Colonic mucosa (tissue), 4 donors: ENCODE results near the gene ACO2. TPM values are rescaled to one million over a fixed set of nuclear protein-coding genes. Genes with fewer than 3 reads are reported as not detected.

ENCODE experiments used
- DNase-seq: peaks from one replicate; pipeline ENCODE4 v3.0.0-alpha.2; 2020
- H3K27ac ChIP-seq: fragments of 200-600 bp; one replicate; pipeline ENCODE4 v1.8.0; 2021
- H3K27me3 ChIP-seq: fragments of 200-600 bp; one replicate; pipeline ENCODE4 v1.8.0; 2021
- H3K36me3 ChIP-seq: fragments of 200-600 bp; one replicate; pipeline ENCODE4 v1.8.0; 2021
- H3K4me1 ChIP-seq: fragments of 200-600 bp; one replicate; pipeline ENCODE4 v1.8.0; 2021; ENCODE audit warnings: mild to moderate bottlenecking
- H3K4me3 ChIP-seq: fragments of 200-600 bp; one replicate; pipeline ENCODE4 v1.8.0; 2021
- H3K9ac ChIP-seq, 2 donors: one replicate each; pipeline ENCODE4 v1.7.0; 2013; ENCODE audit warnings: control low read depth in 2 of 2, low read depth in 2 of 2, low read length in 2 of 2
- H3K9me3 ChIP-seq: fragments of 200-600 bp; one replicate; pipeline ENCODE4 v1.8.0; 2021
- intact Hi-C: fragments of 100-400 bp; cut with DNase I; formaldehyde crosslinking; loops from one replicate; pipeline ENCODE4 v1.14.1; 2022
- total RNA-seq, 2 donors: library from RNA; stranded (reverse); fragmentation: NEBNext Ultra II Directional in 1 of 2; extraction: Animal tissue kit (Norgen Biotek cat#: 25700) in 1 of 2; gene quantifications; one replicate each; pipeline ENCODE4 v1.2.1, GENCODE V29; 2021
- TF ChIP-seq, protein P1 (sequence below): fragments of 200-600 bp; IDR thresholded peaks from one replicate; pipeline ENCODE4 v1.8.0; 2022; ENCODE audit warnings: antibody characterized with exemption, mild to moderate bottlenecking
- donor health status: healthy.
- donor health status: DM: no; HTN: no; CAD: no.
- donor health status: DM: no; HTN: no; CAD: no.

ACO2 gene
- total RNA-seq, 2 donors from 2014 or later = 254 to 268 TPM

DNA sequence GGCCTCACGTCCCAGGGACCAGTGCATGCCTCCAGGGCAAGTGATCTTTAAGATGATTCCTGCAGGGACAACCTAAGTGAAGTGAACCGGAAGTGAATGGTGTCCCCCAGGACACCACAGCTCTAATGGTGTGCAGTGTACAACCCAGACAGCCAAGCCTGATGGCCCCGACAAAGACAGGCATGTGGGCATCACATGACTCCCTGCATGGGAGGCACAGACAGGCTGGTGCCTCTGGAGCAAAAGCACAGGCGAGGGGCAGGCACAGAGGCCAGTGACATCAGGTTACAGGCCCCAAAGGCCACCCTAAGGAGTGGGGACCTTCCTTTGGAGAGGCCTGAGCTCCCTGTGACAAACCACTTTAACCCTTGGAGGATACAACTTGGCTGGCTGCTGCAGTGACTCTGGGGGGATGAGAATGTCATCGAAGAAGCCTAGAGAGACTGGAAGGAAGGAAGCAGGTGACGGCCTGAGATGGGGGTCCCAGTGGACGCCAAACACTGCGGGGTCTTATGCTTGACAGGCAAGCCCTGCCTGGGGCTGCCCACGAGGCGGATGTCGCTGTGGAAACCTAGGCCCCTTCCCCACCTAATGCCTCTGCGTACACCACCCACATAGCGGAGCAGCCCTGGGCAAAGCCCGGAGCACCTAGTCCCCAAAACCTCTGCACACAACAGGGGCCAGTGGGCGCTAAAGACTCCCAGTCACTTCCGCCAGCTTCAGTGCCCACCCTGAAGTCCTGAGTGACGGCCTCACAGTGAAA lies 63.0 kb downstream of the ACO2 start:
- peaks cover 29% of the 10 kb centered on the region for H3K36me3 ChIP-seq
- no peaks in the 10 kb centered on the region for H3K27me3 ChIP-seq
- TF ChIP-seq, protein P1, sequence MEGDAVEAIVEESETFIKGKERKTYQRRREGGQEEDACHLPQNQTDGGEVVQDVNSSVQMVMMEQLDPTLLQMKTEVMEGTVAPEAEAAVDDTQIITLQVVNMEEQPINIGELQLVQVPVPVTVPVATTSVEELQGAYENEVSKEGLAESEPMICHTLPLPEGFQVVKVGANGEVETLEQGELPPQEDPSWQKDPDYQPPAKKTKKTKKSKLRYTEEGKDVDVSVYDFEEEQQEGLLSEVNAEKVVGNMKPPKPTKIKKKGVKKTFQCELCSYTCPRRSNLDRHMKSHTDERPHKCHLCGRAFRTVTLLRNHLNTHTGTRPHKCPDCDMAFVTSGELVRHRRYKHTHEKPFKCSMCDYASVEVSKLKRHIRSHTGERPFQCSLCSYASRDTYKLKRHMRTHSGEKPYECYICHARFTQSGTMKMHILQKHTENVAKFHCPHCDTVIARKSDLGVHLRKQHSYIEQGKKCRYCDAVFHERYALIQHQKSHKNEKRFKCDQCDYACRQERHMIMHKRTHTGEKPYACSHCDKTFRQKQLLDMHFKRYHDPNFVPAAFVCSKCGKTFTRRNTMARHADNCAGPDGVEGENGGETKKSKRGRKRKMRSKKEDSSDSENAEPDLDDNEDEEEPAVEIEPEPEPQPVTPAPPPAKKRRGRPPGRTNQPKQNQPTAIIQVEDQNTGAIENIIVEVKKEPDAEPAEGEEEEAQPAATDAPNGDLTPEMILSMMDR = no peak
- H3K4me3 ChIP-seq = no peak overlapping the region
- H3K4me1 ChIP-seq = no peaks in the 10 kb centered on the region
- no peak for DNase-seq
- intact Hi-C loops = loop anchor here (5.0 kb wide), 1 partner anchor 130 kb away; no protein-coding TSS in a partner anchor
- H3K9me3 ChIP-seq = no peaks in the 10 kb centered on the region
- H3K9ac ChIP-seq = no peak overlapping the region
- H3K27ac ChIP-seq = no peak overlapping the region

DNA sequence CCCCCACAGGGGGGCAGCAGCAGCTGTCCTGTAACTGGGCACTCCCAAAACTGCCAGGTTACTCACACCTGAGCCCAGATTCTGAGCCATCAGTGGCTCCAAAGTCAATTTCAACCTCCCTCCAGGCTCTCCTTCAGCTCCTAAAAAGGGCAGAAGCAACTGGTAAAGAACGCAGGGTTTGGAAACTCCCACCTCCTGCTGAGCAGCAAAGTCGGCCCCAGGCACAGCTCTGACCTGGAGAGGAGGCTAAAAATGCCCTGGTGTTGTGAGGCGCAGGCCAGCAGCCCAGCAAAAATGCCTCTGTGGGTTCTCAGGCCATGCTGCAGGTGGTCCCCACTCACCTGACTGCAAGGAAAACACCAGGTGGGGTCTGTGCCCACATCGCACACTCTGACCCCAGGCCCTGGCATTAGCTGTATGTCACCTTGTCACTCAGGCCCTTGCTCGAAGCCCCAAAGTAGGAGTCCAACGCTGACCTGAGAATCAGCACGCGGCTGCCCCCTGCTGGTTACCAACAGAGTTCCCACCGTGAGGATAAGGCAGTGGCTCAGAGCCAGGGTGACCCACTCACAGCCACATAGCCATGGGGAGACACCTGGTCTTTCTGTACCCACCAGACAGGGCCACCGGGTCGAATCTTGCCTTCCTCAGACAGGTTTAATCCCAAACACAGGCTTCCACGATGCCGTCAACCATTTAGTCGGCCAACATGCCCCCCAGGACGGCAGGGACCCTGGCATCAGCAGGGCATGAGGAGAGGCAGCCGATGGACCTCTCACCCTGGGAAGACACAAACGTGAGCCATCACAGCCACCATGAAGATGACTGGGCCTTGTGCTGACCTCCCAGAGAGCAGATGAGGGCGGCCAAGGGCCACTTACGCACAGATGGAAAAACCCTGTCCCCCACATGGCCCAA lies 64.2 kb downstream of the ACO2 start:
- H3K36me3 ChIP-seq = peaks cover 18% of the 10 kb centered on the region
- no peak overlapping the region for H3K9ac ChIP-seq
- peak; percentile 78 for DNase-seq
- H3K4me1 ChIP-seq = no peaks in the 10 kb centered on the region
- intact Hi-C loops = loop anchor here (5.0 kb wide), 1 partner anchor 131 kb away; no protein-coding TSS in a partner anchor
- no peak overlapping the region for H3K4me3 ChIP-seq
- H3K27me3 ChIP-seq = no peaks in the 10 kb centered on the region
- no peak overlapping the region for H3K27ac ChIP-seq
- TF ChIP-seq, protein P1 = peak; percentile 85
- H3K9me3 ChIP-seq = no peaks in the 10 kb centered on the region

DNA sequence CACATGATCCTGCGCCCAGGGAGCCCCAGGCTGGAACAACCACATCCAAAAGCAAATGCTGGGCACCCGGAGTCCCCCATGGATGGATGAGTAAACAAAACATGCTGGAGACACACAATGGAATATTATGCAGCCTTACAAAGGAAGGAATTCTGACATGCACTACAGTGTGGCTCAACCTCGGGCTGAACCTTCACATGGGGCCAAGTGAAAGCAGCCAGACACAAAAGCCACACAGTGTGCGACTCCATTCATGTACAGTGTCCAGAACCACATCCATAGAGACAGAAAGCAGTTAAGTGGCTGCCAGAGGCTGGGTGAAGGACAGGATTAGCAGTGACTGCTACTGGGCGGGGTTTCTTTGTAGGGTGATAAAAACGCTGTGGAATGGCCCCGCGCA lies 65.3 kb downstream of the ACO2 start:
- no peaks in the 10 kb centered on the region for H3K9me3 ChIP-seq
- H3K27ac ChIP-seq = no peak overlapping the region
- intact Hi-C loops = loop anchor here (5.0 kb wide), 1 partner anchor 132 kb away; no protein-coding TSS in a partner anchor
- H3K4me3 ChIP-seq = no peak overlapping the region
- DNase-seq = no peak
- H3K4me1 ChIP-seq = no peaks in the 10 kb centered on the region
- H3K27me3 ChIP-seq = no peaks in the 10 kb centered on the region
- TF ChIP-seq, protein P1 = no peak
- H3K9ac ChIP-seq = no peak overlapping the region
- H3K36me3 ChIP-seq = peaks cover 11% of the 10 kb centered on the region

DNA sequence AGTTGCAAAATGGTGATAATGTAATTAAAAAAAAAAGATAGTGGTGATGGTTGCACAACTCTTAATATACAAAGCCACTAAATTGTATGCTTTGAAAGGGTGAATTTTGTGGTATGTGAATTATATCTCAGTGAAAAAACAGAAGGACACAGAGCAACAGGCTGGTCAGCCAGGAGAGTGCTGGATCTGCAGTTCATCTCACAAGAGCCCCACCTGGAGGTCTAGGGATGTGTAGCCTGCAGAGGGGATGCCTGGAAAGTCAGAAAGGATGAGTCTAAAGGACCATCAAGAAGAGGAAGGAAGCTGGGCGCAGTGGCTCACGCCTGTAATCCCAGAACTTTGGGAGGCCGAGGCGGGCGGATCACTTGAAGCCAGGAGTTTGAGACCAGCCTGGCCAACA lies 66.3 kb downstream of the ACO2 start:
- no peaks in the 10 kb centered on the region for H3K27me3 ChIP-seq
- TF ChIP-seq, protein P1 = no peak
- peaks cover 9% of the 10 kb centered on the region for H3K36me3 ChIP-seq
- no peaks in the 10 kb centered on the region for H3K4me1 ChIP-seq
- no peak overlapping the region for H3K4me3 ChIP-seq
- DNase-seq = no peak
- intact Hi-C loops = no loop called here
- no peak overlapping the region for H3K9ac ChIP-seq
- H3K27ac ChIP-seq = no peak overlapping the region
- no peaks in the 10 kb centered on the region for H3K9me3 ChIP-seq

DNA sequence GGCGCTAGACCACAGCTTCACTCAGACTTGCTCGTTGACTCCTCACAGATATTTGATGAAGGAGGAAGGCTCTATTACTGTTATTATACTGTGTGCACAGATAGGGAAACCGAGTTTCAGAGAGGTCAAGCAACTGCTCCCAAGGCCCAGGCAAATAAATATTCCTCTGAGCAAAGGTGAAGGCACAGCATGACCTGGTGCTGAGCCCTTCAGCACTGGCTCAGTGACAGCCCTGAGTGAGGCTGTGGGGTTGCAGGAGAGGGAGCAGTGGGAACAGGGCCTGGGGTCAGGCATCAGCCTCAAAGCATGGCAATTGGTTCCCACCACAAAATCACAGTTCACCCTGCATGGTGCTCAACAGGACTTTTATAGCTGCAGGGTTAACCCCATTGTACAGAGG lies 68.3 kb downstream of the ACO2 start:
- no peaks in the 10 kb centered on the region for H3K4me1 ChIP-seq
- no peaks in the 10 kb centered on the region for H3K27me3 ChIP-seq
- no peak overlapping the region for H3K27ac ChIP-seq
- intact Hi-C loops = no loop called here
- TF ChIP-seq, protein P1 = no peak
- no peak overlapping the region for H3K9ac ChIP-seq
- DNase-seq = no peak
- H3K9me3 ChIP-seq = no peaks in the 10 kb centered on the region
- H3K4me3 ChIP-seq = no peak overlapping the region
- no peaks in the 10 kb centered on the region for H3K36me3 ChIP-seq
